Heart left ventricle (tissue), 16 donors: Measurements from ENCODE around the gene TNFRSF1B. TPM values are rescaled to one million over a fixed set of nuclear protein-coding genes. Genes with fewer than 3 reads are reported as not detected.
A peak's percentile ranks its signal among the peaks of the same experiment; 100 is the strongest.

Experiments
- ATAC-seq, 4 donors: fragments of 200-7000 bp; cut with Tn5 transposase; one replicate each; pipeline ENCODE4 v1.9.1; 2020 to 2022; ENCODE audit warnings: moderate library complexity in 4 of 4, mild to moderate bottlenecking in 3 of 4, moderate number of reproducible peaks in 1 of 4
- DNase-seq, 5 donors: peaks; one replicate each; pipeline ENCODE4 v3.0.0-alpha.2; 2020
- H3K27ac ChIP-seq, 12 donors: fragments of 200-600 bp; sonication (generic) in 4 of 12; one replicate each; pipeline versions ENCODE4 v1.5.0 to v1.8.0; 2016 to 2022; ENCODE audit warnings: mild to moderate bottlenecking in 2 of 12
- H3K27me3 ChIP-seq, 9 donors: fragments of 200-600 bp; sonication (generic) in 2 of 9; one replicate each; pipeline versions ENCODE4 v1.5.1 to v1.8.0; 2016 to 2022; ENCODE audit warnings: mild to moderate bottlenecking in 3 of 9
- H3K36me3 ChIP-seq, 9 donors: fragments of 200-600 bp; sonication (generic) in 2 of 9; one replicate each; pipeline versions ENCODE4 v1.5.0 to v1.8.0; 2018 to 2022; ENCODE audit warnings: mild to moderate bottlenecking in 2 of 9
- H3K4me1 ChIP-seq, 12 donors: fragments of 200-600 bp; sonication (generic) in 4 of 12; one replicate each; pipeline versions ENCODE4 v1.5.0 to v1.8.0; 2016 to 2022; ENCODE audit warnings: mild to moderate bottlenecking in 3 of 12
- H3K4me3 ChIP-seq, 12 donors: fragments of 200-600 bp; sonication (generic) in 4 of 12; one replicate each; pipeline versions ENCODE4 v1.5.0 to v1.8.0; 2017 to 2022; ENCODE audit warnings: mild to moderate bottlenecking in 9 of 12, moderate library complexity in 4 of 12
- H3K9me3 ChIP-seq, 12 donors: fragments of 200-600 bp; sonication (generic) in 4 of 12; one replicate each; pipeline versions ENCODE4 v1.5.0 to v1.8.0; 2016 to 2022; ENCODE audit warnings: mild to moderate bottlenecking in 1 of 12
- CTCF ChIP-seq, 12 donors: fragments of 200-600 bp; sonication (generic) in 4 of 12; IDR thresholded peaks; one replicate each; pipeline versions ENCODE4 v1.5.0 to v1.8.0; 2018 to 2022; ENCODE audit warnings: antibody characterized with exemption in 12 of 12, mild to moderate bottlenecking in 5 of 12
- POLR2A ChIP-seq, 2 donors: fragments of 450-650 bp; IDR thresholded peaks; one replicate each; pipeline ENCODE4 v1.6.1; 2017; ENCODE audit warnings: antibody characterized with exemption in 2 of 2, mild to moderate bottlenecking in 2 of 2, moderate library complexity in 2 of 2
- WGBS, 4 donors: extraction: QIAGEN DNeasy Blood & Tissue Kit in 2 of 4; methylation state at CpG; one replicate each; pipeline versions ENCODE4 v1.1.5 to v1.1.7; 2013 to 2018; 5-methylcytosine and 5-hydroxymethylcytosine counted together
- intact Hi-C, 10 donors: fragments of 100-400 bp; cut with DNase I; formaldehyde crosslinking; loops; one replicate each; pipeline versions ENCODE4 v1.11.1 to v1.14.2; 2022
- polyA plus RNA-seq, 2 donors: library from polyadenylated mRNA; stranded (reverse); fragments of 200-250 nt; gene quantifications; one replicate each; pipeline ENCODE4 v1.2.3, GENCODE V29; 2013
- total RNA-seq, 9 donors: library from RNA; depleted of rRNA in 2 of 9; stranded (reverse); fragments of >200 nt in 2 of 9; fragmentation: NEBNext Ultra II Directional in 3 of 9; extraction: Animal tissue kit (Norgen Biotek cat#: 25700) in 3 of 9; gene quantifications; one replicate each; pipeline versions ENCODE4 v1.1.0 to v1.2.4, GENCODE V29; 2016 to 2023
- donor health status: ischemic (EF 13 %, LVEDD 7.1; RV severe dilation, severe dysfunction).
- donor health status: healthy with polysubstance abuse.
- donor health status: DM: no; HTN: yes; CAD: no.
- donor health status: DM: no; HTN: no; CAD: no.
- donor health status: ischemic (EF 25% LVEDD 6.9; RV normal size, moderate dysfunction).
- donor health status: ischemic (EF 25% LVEDD 5.7; RV mildly dilated, moderate dysfunction).
- donor health status: healthy.
- donor health status: DM: yes; HTN: yes; CAD: no.
- donor health status: ischemic (EF 35%, LVEDD 5.7; RV mildly dilated, moderate dysfunction).
- donor health status: nonischemic (EF 11% LVEDD 7.7; RV severe dilation, severe dysfunction).
- donor health status: DM: yes; HTN: yes; CAD: no.
- donor health status: PGD.
- donor health status: ischemic (EF 29% LVEDD 5.4; RV normal size, mild dysfunction).
- donor health status: nonischemic (EF 23%, LVEDD 6.1; RV moderate dilation, normal function).

Gene TNFRSF1B
- total and polyA plus RNA-seq, 11 donors: 8.6 to 71.0 (median 14.9) TPM

- no peak for DNase-seq
- H3K36me3 ChIP-seq: peaks cover 0 to 94% (median 44%) of the 10 kb centered on the region in 9 donors
Observed at GRCh38 chr1:12200208-12200607, 33.4 kb downstream of the TNFRSF1B start.

GRCh38 chr1:12201352-12202189 is 34.8 kb downstream of the TNFRSF1B start:
- no peak for DNase-seq
- H3K9me3 ChIP-seq: no peaks in the 10 kb centered on the region
- H3K27me3 ChIP-seq: no peaks in the 10 kb centered on the region
- intact Hi-C loops: no loop called here
- TF ChIP-seq POLR2A (IDR thresholded peaks at IDR 0.05): no peak
- TF ChIP-seq CTCF (IDR thresholded peaks at IDR 0.05): no peak
- 88 to 91% (median 90%) methylated on average over 18 of the region's 18 CpGs for WGBS, 4 donors
- peak overlapping the region in 1 of 12 donors; percentile 20 for H3K27ac ChIP-seq
- peaks cover 0 to 98% (median 41%) of the 10 kb centered on the region in 9 donors for H3K36me3 ChIP-seq
- H3K4me3 ChIP-seq: no peak overlapping the region
- ATAC-seq: no peak
- H3K4me1 ChIP-seq: peaks cover 0 to 19% (median 0%) of the 10 kb centered on the region in 12 donors

More at GRCh38 chr1:12200208-12200607, 33.4 kb downstream of the TNFRSF1B start:
- H3K4me3 ChIP-seq: no peak overlapping the region
- H3K9me3 ChIP-seq: no peaks in the 10 kb centered on the region
- H3K27ac ChIP-seq: no peak overlapping the region
- intact Hi-C loops: no loop called here
- 91 to 93% (median 92%) methylated on average over 7 of the region's 7 CpGs for WGBS, 4 donors
- no peak for ATAC-seq
- TF ChIP-seq CTCF (IDR thresholded peaks at IDR 0.05) (no peak), POLR2A (IDR thresholded peaks at IDR 0.05) (no peak)
- no peaks in the 10 kb centered on the region for H3K27me3 ChIP-seq
- peaks cover 0 to 33% (median 0%) of the 10 kb centered on the region in 12 donors for H3K4me1 ChIP-seq

- Histone ChIP-seq H3K9me3 (no peaks in the 10 kb centered on the region), H3K27ac (no peak overlapping the region), H3K27me3 (no peaks in the 10 kb centered on the region), H3K4me3 (no peak overlapping the region), H3K36me3 (peaks cover 0 to 99% (median 46%) of the 10 kb centered on the region in 9 donors), H3K4me1 (peaks cover 0 to 14% (median 0%) of the 10 kb centered on the region in 12 donors)
- WGBS, 4 donors: 87 to 97% (median 92%) methylated on average over 6 of the region's 6 CpGs
- TF ChIP-seq POLR2A (IDR thresholded peaks at IDR 0.05) (no peak), CTCF (IDR thresholded peaks at IDR 0.05) (no peak)
- ATAC-seq: no peak
- DNase-seq: no peak
- intact Hi-C loops: no loop called here
Observed at GRCh38 chr1:12202190-12202497, 35.4 kb downstream of the TNFRSF1B start.

- ATAC-seq: no peak
- H3K36me3 ChIP-seq: peaks cover 0 to 99% (median 45%) of the 10 kb centered on the region in 9 donors
- DNase-seq: no peak
Observed at GRCh38 chr1:12202577-12202976, 35.8 kb downstream of the TNFRSF1B start.

More at GRCh38 chr1:12202577-12202976, 35.8 kb downstream of the TNFRSF1B start:
- Histone ChIP-seq H3K4me3 (no peak overlapping the region), H3K4me1 (peaks cover 0 to 9% (median 0%) of the 10 kb centered on the region in 12 donors), H3K27ac (no peak overlapping the region), H3K27me3 (no peaks in the 10 kb centered on the region), H3K9me3 (no peaks in the 10 kb centered on the region)
- 91 to 95% (median 94%) methylated on average over 4 of the region's 4 CpGs for WGBS, 4 donors
- intact Hi-C loops: no loop called here
- TF ChIP-seq CTCF (IDR thresholded peaks at IDR 0.05) (no peak), POLR2A (IDR thresholded peaks at IDR 0.05) (no peak)
